ENCODE data around the gene CSK.
"Not testable (repeated sequence)": the region's sequence is repeated elsewhere in the genome, so short reads cannot be mapped to it uniquely, and the experiment has no call there.

Gene CSK

DNA sequence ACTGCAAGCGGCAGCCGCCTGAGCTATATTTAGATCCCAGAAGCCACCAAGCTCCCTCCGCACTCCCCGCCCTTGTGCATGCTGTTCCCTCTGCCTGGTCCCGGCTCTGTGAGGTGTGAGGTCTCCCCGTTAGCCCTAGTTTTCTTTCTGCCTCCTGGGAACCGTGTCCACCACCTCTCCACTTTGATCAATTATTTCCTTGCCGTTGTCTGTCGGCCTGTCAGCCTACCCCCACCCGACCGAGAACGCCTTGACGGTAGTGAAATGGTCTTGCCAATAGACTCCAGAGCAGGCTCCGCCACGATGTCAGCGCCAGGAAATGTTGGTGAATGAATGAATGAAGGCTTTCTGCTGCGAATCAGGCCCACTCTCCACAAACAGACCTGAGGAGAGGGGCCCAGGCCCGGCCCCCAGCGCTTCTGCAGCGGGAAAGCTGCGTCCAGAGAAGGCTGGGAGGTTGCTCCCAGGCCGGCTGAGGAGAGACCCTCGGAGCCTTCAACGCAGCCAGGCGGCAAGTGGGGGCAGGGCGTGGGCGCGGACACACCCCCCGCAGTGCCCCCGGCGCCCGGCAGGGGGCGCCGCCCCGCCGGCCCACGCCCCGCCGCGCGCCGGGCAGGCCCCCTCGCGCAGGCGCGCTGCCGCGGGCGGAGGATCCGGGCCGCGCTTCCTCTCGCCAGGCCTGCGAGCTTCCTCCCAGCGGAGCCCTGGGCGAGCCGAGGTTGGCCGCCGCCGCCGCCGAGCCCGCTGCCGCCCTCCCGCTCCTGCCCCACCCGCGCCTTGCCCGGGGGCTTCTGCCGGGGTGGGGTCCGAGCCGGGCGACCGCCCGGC lies at the start of gene CSK:
CSK (plus strand) TSS at position 650 of the 828 bp plus-strand sequence. CDS start 16,218 bp downstream, outside the sequence.
- TF ChIP-seq ZFX (IDR thresholded peaks at IDR 0.05) (peak; percentile 77; the same call in 1 of the 2 replicates), CTCF (conservative IDR thresholded peaks at IDR 0.05) (peak; percentile 100)
- H3K27ac ChIP-seq = peak within 1 kb of the TSS; percentile 84

DNA sequence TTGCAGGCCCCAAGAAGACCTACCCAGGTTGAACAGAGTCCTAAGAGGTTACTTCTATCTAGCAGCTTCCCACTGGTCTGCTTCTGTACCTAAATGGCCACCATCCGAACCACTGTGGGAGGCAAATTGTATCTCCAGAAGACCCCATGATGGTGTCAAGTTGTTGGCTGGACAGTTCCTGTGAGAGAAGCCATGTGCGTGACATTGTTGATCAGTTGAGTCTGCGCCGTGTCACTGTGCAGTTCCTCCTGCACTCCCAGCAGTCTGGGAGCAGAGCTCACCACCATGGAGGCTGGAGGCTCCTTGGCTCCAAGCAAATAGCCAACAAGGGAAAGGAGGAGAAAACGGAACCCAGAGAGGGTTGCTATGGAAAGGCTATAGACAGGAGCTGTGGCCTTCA lies 49.0 kb upstream of the CSK start:
- H3K27ac ChIP-seq = no peak overlapping the region
- TF ChIP-seq ZFX (IDR thresholded peaks at IDR 0.05) (no peak), CTCF (conservative IDR thresholded peaks at IDR 0.05) (no peak)

GRCh38 chr15:74733269-74733668 lies 48.6 kb upstream of the CSK start:
- no peak for TF ChIP-seq ZFX (IDR thresholded peaks at IDR 0.05)
- no peak for TF ChIP-seq CTCF (conservative IDR thresholded peaks at IDR 0.05)
- H3K27ac ChIP-seq = no peak overlapping the region

- no peak overlapping the region for H3K27ac ChIP-seq
- TF ChIP-seq CTCF (conservative IDR thresholded peaks at IDR 0.05) (no peak), ZFX (IDR thresholded peaks at IDR 0.05) (no peak)
Observed at GRCh38 chr15:74735305-74735704, 46.6 kb upstream of the CSK start.

DNA sequence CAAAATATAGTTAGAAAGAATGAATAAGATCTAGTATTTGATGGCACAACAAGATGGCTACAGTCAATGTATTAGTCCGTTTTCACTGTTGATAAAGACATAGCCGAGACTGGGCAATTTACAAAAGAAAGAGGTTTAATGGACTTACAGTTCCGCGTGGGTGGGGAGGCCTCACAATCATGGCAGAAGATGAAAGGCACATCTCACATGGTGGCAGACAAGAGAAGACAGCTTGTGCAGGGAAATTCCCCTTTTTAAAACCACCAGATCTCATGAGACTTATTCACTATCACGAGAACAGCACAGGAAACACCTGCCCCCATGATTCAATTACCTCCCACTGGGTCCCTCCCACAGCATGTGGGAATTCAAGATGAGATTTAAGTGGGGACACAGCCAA lies 43.6 kb upstream of the CSK start:
- not testable (repeated sequence) for H3K27ac ChIP-seq

- H3K27ac ChIP-seq = no peak overlapping the region
- TF ChIP-seq ZFX (IDR thresholded peaks at IDR 0.05) (no peak), CTCF (conservative IDR thresholded peaks at IDR 0.05) (no peak)
Observed at GRCh38 chr15:74742422-74742821, 39.5 kb upstream of the CSK start.

- TF ChIP-seq CTCF (conservative IDR thresholded peaks at IDR 0.05) (no peak), ZFX (IDR thresholded peaks at IDR 0.05) (no peak)
- no peak overlapping the region for H3K27ac ChIP-seq
Observed at GRCh38 chr15:74746389-74746788, 35.5 kb upstream of the CSK start.
